ENCODE results near the gene ENDOV.
"Not testable (repeated sequence)": the region's sequence is repeated elsewhere in the genome, so short reads cannot be mapped to it uniquely, and the experiment has no call there.

Gene ENDOV

GRCh38 chr17:80388601-80389000, 26.4 kb upstream of the ENDOV start:
- no peak for DNase-seq (ENCODE audit: low spot score)

DNA sequence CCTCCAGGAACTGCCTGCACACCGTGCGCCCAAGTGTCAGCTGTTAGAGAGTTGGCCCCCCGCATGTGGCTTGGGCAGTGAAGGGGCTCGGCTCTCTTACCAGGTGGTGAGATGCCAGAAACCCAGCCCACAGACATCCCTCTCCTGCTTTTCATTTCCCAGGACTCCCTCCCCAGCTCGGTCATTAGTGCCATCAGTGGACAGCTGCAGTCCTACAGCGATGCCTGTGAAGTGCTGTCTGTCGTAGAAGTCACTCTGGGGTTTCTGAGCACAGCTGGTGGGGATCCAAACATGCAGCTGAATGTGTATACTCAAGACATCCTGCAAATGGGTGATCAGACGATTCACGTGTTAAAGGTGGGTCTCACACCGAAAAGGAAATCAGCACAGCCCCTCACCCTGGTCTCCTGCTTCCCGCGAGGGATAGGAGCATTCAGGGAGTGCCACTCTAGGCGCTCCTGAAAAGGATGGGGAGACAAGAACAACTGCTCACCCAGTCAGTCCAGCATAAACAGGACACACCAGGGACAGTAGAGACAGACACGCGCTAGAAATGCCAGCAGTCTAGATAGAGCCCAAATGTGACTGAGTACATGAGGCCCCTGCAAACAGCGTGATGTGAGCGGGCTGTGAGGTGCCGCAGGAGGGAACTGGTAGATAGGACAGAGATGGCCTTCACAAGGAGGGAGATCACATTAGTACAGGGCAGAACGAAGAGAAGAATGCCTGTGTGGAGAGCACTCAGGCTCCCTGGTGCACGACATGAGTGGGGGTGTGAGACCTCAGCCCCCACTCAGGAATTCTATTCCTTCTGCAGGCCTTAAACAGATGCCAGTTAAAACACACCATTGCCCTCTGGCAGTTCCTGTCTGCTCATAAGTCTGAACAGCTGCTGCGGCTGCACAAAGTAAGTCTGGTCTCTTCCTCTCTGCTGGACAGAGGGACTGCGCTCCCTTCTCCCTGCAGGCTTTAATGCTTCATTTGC, 25.7 kb upstream of the ENDOV start:
- DNase-seq (ENCODE audit: low spot score) = no peak

DNA sequence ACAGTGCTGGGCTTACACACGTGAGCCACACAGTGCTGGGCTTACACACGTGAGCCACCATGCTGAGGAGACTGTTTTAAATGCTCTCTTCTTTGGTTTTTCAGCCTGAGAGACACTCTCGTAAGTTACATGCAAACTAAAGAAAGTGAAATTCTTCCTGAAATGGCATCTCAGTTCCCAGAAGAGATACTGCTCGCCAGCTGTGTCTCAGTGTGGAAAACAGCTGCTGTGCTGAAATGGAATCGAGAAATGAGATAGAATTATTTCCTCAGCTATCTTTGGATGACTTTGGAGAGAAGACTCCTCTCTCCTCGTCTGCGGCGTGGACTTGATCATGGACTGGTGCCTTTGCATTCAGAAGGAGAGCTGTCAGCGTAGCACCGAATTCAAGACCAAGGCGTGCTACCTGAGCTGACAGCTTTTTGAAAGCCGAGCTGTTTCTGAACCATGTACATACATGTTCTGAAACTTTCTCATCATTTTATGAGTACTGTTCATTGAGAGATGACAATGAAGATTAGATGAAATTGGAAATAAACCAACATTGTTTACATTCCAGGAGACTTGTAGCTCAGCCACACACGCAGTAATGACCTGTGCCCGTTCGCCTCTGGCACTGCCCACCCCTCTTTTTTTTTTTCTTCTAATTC, 21.6 kb upstream of the ENDOV start:
- DNase-seq (ENCODE audit: low spot score) = no peak

DNA sequence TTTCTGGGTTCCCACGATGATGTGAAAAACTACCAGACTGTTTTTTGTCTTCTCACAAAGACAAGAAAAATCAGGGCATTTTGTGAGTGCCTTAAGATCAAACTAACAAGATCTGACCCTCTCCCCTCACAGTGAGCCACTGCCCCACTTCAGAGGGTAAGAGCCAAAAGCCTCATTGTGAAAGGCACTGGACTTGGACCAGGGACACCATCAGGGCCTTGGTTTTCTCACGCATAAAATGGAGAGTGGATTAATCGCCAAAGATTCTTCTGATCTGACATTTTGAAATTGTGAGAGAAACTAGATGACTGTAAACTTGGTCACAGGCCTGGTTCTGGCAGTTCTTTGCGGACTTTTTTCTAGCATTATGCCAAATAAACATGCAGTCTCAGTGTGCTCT, 21.0 kb upstream of the ENDOV start:
- no peak for DNase-seq (ENCODE audit: low spot score)

DNA sequence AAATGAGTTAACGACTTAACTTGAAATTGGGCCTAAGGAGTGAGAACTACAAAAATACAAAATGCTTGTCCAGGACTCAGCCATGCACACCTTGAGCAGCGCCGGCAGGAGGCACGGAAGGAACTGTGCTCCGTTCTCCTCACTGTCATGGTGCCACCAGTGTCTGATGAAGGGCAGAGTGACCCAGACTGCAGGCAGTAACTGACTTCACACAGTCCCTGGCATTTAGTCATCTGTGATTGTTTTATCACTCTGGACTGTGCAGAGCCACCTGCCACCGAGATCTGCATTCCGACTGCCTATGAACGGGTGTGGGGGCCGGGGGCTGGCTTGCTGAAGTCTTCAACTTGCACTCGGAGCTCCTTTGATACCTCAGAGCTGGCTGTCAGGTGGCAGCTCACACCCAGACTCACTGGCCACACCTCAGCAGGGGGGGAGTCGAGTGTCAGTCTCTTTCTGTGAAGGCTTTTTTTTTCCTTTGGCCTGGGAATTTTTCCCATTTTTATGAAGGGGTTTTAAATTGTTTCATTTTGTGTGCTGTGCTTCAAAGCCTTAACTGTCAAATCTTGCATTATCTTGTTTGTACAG, 20.2 kb upstream of the ENDOV start:
- no peak for DNase-seq (ENCODE audit: low spot score)

- DNase-seq (ENCODE audit: low spot score) = no peak
These were observed 19.4 kb upstream of the ENDOV start for GRCh38 chr17:80395402-80396151.

DNA sequence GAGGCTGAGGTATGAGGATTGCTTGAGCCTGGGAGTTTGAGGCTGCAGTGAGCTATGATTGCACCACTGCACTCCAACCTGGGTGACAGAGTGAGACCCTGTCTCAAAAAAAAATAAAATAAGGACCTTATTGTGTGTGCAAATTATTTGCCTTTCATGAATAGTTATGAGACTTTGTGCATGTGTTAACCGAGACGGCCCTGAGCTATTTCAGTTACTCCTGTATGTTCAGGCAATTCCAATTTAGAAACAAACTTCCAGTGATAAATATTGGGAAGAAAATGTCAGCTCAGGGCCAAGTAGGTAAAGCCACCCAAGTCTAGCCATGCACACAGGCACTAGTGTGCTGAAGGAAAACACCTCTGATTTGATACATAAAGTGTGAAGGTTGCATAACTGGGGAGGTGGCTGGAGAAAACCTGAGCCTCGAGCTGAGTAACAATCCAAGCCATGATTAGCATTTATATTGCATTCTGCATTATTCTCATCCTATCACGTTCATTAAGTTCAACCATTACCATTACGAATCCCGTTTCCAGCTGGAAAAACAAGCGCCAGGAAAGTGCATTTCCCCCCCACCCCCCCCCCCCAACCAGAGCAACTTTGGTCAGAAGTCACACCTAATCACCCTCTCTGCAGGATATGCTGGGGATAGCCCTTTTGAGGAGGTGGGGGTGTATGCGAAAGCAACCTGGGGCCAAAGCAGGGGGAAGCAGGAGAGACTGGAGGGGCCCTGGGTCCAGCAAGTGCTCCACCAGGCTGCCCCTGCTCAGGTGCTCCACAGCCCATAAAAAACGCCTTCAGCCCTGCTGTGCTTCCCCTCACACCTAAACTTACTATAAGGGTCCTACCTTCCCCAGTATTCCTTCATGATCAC, 18.6 kb upstream of the ENDOV start:
- DNase-seq (ENCODE audit: low spot score) = no peak

- DNase-seq (ENCODE audit: low spot score) = no peak
These were observed 18.0 kb upstream of the ENDOV start for GRCh38 chr17:80397034-80397387.

GRCh38 chr17:80397686-80398085, 17.3 kb upstream of the ENDOV start:
- DNase-seq (ENCODE audit: low spot score) = no peak

DNA sequence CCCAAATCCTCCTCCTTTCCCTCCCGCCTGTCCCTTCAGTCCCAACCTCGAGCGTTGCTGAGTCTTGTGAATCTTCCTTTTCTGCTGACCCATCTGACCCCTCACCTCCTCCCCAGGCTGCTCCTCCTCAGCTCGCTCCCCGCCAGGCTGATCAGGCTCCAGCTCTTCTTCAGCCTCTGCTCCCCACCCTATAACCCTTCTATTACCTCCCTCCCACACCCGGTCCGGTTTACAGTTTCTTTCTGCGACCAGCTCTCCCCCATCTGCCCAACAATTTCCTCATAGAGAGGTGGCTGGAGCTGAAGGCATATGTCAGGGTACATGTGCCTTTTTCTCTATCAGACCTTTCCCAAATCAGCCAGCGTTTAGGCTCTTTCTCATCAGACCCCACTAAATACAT, 13.9 kb upstream of the ENDOV start:
- not testable (repeated sequence) for DNase-seq (ENCODE audit: low spot score)

- not testable (repeated sequence) for DNase-seq (ENCODE audit: low spot score)
These were observed 12.9 kb upstream of the ENDOV start for GRCh38 chr17:80402102-80402501.

GRCh38 chr17:80402959-80403358, 12.0 kb upstream of the ENDOV start:
- DNase-seq (ENCODE audit: low spot score) = no peak

- no peak for DNase-seq (ENCODE audit: low spot score)
These were observed 8.8 kb upstream of the ENDOV start for GRCh38 chr17:80406146-80406545.

DNA sequence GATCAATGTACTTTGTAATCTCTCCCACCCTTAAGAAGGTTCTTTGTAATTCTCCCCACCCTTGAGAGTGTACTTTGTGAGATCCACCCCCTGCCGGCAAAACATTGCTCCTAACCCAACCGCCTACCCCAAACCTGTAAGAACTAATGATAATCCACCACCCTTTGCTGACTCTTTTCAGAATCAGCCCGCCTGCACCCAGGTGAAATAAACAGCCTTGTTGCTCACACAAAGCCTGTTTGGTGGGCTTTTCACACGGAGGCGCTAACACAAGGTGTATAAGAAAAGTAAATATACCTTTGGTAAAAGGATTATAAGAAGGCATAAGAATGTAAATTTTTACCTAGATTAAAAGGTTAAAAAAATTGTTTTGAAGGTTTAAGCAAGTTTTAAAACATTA, 7.0 kb upstream of the ENDOV start:
- not testable (repeated sequence) for DNase-seq (ENCODE audit: low spot score)

DNA sequence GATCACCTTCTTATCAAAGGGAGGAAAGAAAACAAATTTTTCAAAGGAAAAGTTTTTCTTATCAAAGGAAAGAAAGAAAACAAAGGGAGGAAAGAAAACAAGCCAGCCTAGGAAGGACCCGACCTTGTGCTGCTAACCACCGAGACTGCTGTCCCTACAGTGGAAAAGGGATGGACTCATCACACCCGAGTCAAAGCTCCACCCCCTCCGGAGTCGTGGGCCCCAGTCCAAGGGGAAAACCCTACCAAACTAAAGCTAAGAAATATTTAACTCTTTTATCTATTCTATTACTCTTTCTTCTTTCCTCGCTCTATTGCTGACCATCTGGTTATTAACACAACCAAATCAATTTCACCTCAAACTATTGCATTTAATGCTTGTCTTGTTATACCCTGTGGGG, 6.1 kb upstream of the ENDOV start:
- no peak for DNase-seq (ENCODE audit: low spot score)

DNA sequence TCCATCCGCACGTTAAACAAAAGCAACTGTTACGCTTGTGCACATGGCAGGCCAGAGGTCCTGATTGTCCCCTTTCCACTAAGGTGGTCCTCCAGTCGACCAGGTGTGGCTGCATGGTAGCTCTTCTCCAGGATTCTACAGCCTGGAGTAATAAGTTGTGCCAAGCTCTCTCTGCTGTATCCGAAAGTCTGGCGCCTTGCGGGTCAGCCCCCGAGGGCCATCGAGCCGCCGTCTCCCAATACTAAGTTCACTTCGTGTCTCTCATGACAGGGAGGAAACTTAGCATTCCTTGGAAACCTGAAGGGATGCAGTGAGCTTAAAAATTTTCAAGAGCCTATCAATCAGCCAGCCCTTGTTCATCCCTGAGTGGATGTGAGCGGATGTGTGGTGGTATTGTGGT, 5.3 kb upstream of the ENDOV start:
- DNase-seq (ENCODE audit: low spot score) = no peak

- DNase-seq (ENCODE audit: low spot score) = not testable (repeated sequence)
These were observed 4.4 kb upstream of the ENDOV start for GRCh38 chr17:80410441-80411087.

GRCh38 chr17:80413771-80414507, 1.0 kb upstream of the ENDOV start:
- DNase-seq (ENCODE audit: low spot score) = peak; percentile 6

DNA sequence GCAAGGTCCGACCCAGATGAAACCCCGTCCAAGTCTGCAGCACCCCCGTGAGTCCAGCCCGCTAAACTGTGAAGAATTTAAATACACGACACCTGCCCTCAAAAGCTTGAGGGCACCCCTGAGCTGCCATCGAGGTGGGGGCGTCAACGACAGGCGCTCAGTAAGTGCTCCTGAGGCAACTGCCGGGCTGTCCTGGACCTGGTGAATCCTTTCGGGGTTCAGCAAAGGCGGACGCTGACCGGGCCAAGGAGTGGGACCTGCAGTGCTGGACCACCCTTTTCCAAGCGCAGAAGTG, 512 bp upstream of the ENDOV start:
- DNase-seq (ENCODE audit: low spot score) = no peak

DNA sequence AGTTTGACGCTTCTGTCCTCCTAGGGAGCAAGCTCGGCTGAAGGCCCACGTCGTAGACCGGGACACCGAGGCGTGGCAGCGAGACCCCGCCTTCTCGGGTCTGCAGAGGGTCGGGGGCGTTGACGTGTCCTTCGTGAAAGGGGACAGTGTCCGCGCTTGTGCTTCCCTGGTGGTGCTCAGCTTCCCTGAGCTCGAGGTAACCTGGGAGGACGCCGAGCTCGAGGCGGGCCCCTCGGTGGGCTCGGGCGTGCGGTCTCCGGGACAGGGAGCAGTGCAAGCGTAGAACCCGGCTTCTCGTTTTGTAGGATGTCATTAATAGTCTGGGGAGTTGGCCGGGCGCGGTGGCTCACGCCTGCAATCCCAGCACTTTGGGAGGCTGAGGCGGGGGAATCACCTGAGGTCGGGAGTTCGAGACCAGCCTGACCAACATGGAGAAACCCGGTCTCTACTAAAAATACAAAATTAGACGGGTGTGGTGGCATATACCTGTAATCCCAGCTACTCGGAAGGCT, 715 bp downstream of the ENDOV start:
- DNase-seq (ENCODE audit: low spot score) = no peak

Measured in AG20443 (cell line).